Esophagus squamous epithelium (tissue), 4 donors: ENCODE measurements around the gene ARIH2.

Experiments used
- CTCF ChIP-seq, 6 experiments: fragments of 450-650 bp in 4 of 6; fragments of 200-600 bp in 2 of 6; sonication (generic) in 2 of 6; IDR thresholded peaks; one replicate each; pipeline ENCODE4 v1.5.1; 2016 to 2019; ENCODE audit warnings: antibody characterized with exemption in 6 of 6, mild to moderate bottlenecking in 4 of 6, moderate library complexity in 4 of 6
- POLR2A ChIP-seq, 4 donors: fragments of 450-650 bp; IDR thresholded peaks; one replicate each; pipeline ENCODE4 v1.6.1; 2017; ENCODE audit warnings: antibody characterized with exemption in 4 of 4, mild to moderate bottlenecking in 4 of 4, moderate library complexity in 3 of 4

GRCh38 chr3:48951764-48952163, 33.1 kb downstream of the ARIH2 start:
- TF ChIP-seq CTCF (IDR thresholded peaks at IDR 0.05) = no peak
- TF ChIP-seq POLR2A (IDR thresholded peaks at IDR 0.05) = no peak
